H9 (cell line): ENCODE measurements around the gene NCOR1. TPM values are rescaled to one million over a fixed set of nuclear protein-coding genes. Genes with fewer than 3 reads are reported as not detected.
"Not testable (repeated sequence)": the region's sequence is repeated elsewhere in the genome, so short reads cannot be mapped to it uniquely, and the experiment has no call there.

Experiments used
- DNase-seq: peaks from one replicate; pipeline ENCODE4 v3.0.0-alpha.2; 2017
- H2AFZ ChIP-seq: one replicate; pipeline ENCODE4 v1.6.1; 2013; ENCODE audit warnings: mild to moderate bottlenecking, low read length, control low read depth, moderate library complexity
- H2AK5ac ChIP-seq: 2 replicates; pipeline ENCODE4 v1.6.1; 2013; ENCODE audit warnings: low read length, control low read depth, mixed read lengths; ENCODE audit not compliant: insufficient read length
- H2BK120ac ChIP-seq: one replicate; pipeline ENCODE4 v1.6.1; 2013; ENCODE audit warnings: low read depth, mild to moderate bottlenecking, low read length, control low read depth, inconsistent platforms; ENCODE audit not compliant: poor library complexity, severe bottlenecking
- H2BK12ac ChIP-seq: 2 replicates; pipeline ENCODE4 v1.6.1; 2013; ENCODE audit warnings: low read length, control low read depth, mixed read lengths, low read depth; ENCODE audit not compliant: insufficient read length
- H2BK15ac ChIP-seq: 2 replicates; pipeline ENCODE4 v1.6.1; 2013; ENCODE audit warnings: low read depth, low read length, control low read depth
- H2BK20ac ChIP-seq: one replicate; pipeline ENCODE4 v1.6.1; 2013; ENCODE audit warnings: low read depth, mild to moderate bottlenecking, low read length, control low read depth, inconsistent platforms; ENCODE audit not compliant: poor library complexity, severe bottlenecking
- H2BK5ac ChIP-seq: 2 replicates; pipeline ENCODE4 v1.6.1; 2013; ENCODE audit warnings: low read length, control low read depth, mixed read lengths; ENCODE audit not compliant: insufficient read length
- H3K14ac ChIP-seq: 2 replicates; pipeline ENCODE4 v1.6.1; 2013; ENCODE audit warnings: low read length, control low read depth; ENCODE audit not compliant: insufficient read depth
- H3K18ac ChIP-seq: 2 replicates; pipeline ENCODE4 v1.6.1; 2013; ENCODE audit warnings: low read depth, mild to moderate bottlenecking, mixed read lengths, low read length, control low read depth; ENCODE audit not compliant: insufficient read length
- H3K23ac ChIP-seq: 2 replicates; pipeline ENCODE4 v1.6.1; 2013; ENCODE audit warnings: low read length, control low read depth, mixed read lengths, low read depth; ENCODE audit not compliant: insufficient read length
- H3K23me2 ChIP-seq: 2 replicates; pipeline ENCODE4 v1.6.1; 2013; ENCODE audit warnings: low read depth, mild to moderate bottlenecking, mixed read lengths, low read length, control low read depth; ENCODE audit not compliant: insufficient read length, poor library complexity, severe bottlenecking
- H3K27ac ChIP-seq: 2 replicates; pipeline ENCODE4 v1.5.1; 2013; ENCODE audit warnings: low read length, control low read depth, mixed read lengths, low read depth; ENCODE audit not compliant: insufficient read length
- H3K27me3 ChIP-seq: 2 replicates; pipeline ENCODE4 v1.6.1; 2013; ENCODE audit warnings: low read length, control low read depth, inconsistent platforms; ENCODE audit not compliant: insufficient read depth
- H3K4ac ChIP-seq: 2 replicates; pipeline ENCODE4 v1.6.1; 2013; ENCODE audit warnings: low read depth, mild to moderate bottlenecking, control low read depth, inconsistent platforms, low read length, moderate library complexity
- H3K4me1 ChIP-seq: 2 replicates; pipeline ENCODE4 v1.6.1; 2013; ENCODE audit warnings: low read length, control low read depth, inconsistent platforms; ENCODE audit not compliant: insufficient read depth
- H3K4me2 ChIP-seq: 2 replicates; pipeline ENCODE4 v1.6.1; 2013; ENCODE audit warnings: low read length, control low read depth, mixed read lengths; ENCODE audit not compliant: insufficient read length, insufficient read depth
- H3K56ac ChIP-seq: 2 replicates; pipeline ENCODE4 v1.6.1; 2013; ENCODE audit warnings: low read depth, mild to moderate bottlenecking, mixed read lengths, low read length, control low read depth; ENCODE audit not compliant: insufficient read length
- H3K79me1 ChIP-seq: 2 replicates; pipeline ENCODE4 v1.6.1; 2013; ENCODE audit warnings: low read depth, mild to moderate bottlenecking, moderate library complexity, low read length, control low read depth, inconsistent platforms; ENCODE audit not compliant: insufficient read depth, poor library complexity, severe bottlenecking
- H3K79me2 ChIP-seq: 2 replicates; pipeline ENCODE4 v1.6.1; 2013; ENCODE audit warnings: low read length, control low read depth, inconsistent platforms; ENCODE audit not compliant: insufficient read depth
- H3K9ac ChIP-seq: 2 replicates; pipeline ENCODE4 v1.6.1; 2013; ENCODE audit warnings: low read length, control low read depth, mixed read lengths; ENCODE audit not compliant: insufficient read length; ENCODE audit errors: extremely low read depth
- H3K9me3 ChIP-seq: one replicate; pipeline ENCODE4 v1.6.1; 2013; ENCODE audit warnings: low read depth, low read length, inconsistent platforms; ENCODE audit not compliant: control insufficient read depth
- H3T11ph ChIP-seq: one replicate; pipeline ENCODE4 v1.6.1; 2013; ENCODE audit warnings: mild to moderate bottlenecking, low read length, control low read depth, inconsistent platforms
- H4K20me1 ChIP-seq: one replicate; pipeline ENCODE4 v1.6.1; 2013; ENCODE audit not compliant: control insufficient read depth, insufficient read length, insufficient read depth
- H4K5ac ChIP-seq: 2 replicates; pipeline ENCODE4 v1.6.1; 2013; ENCODE audit warnings: low read depth, mild to moderate bottlenecking, mixed read lengths, low read length, control low read depth; ENCODE audit not compliant: insufficient read length
- H4K8ac ChIP-seq: replicated peaks from 2 replicates; pipeline ENCODE4 v1.6.1; 2013; ENCODE audit warnings: low read length, control low read depth, mixed read lengths, low read depth; ENCODE audit not compliant: insufficient read length
- H4K91ac ChIP-seq: 2 replicates; pipeline ENCODE4 v1.6.1; 2013; ENCODE audit warnings: low read depth, mild to moderate bottlenecking, moderate library complexity, mixed read lengths, low read length, control low read depth; ENCODE audit not compliant: insufficient read length
- H3K27ac Mint-ChIP-seq, 3 experiments: 2 replicates in 2 of 3; 3 replicates in 1 of 3; pipeline ENCODE4 v1.8.0; 2020 to 2021; ENCODE audit warnings: mixed read lengths in 3 of 3, mild to moderate bottlenecking in 1 of 3, moderate library complexity in 1 of 3
- H3K27me3 Mint-ChIP-seq: 2 replicates; pipeline ENCODE4 v1.8.0; 2021; ENCODE audit warnings: low read depth, mild to moderate bottlenecking, moderate library complexity, mixed read lengths
- H3K36me3 Mint-ChIP-seq, 3 experiments: 2 replicates in 2 of 3; 3 replicates in 1 of 3; pipeline ENCODE4 v1.8.0; 2020 to 2021; ENCODE audit warnings: low read depth in 3 of 3, mixed read lengths in 3 of 3; ENCODE audit not compliant: insufficient read depth in 1 of 3
- H3K4me1 Mint-ChIP-seq, 2 experiments: 2 replicates each; pipeline ENCODE4 v1.8.0; 2020; ENCODE audit warnings: mixed read lengths in 2 of 2
- H3K4me3 Mint-ChIP-seq, 2 experiments: 2 replicates in 1 of 2; 3 replicates in 1 of 2; pipeline ENCODE4 v1.8.0; 2020 to 2021; ENCODE audit warnings: mild to moderate bottlenecking in 2 of 2, mixed read lengths in 2 of 2, moderate library complexity in 1 of 2
- H3K9me3 Mint-ChIP-seq, 2 experiments: 2 replicates in 1 of 2; 3 replicates in 1 of 2; pipeline ENCODE4 v1.8.0; 2020; ENCODE audit warnings: mild to moderate bottlenecking in 2 of 2, mixed read lengths in 2 of 2, moderate library complexity in 1 of 2
- CTCF ChIP-seq: fragments of 200-600 bp; sonication (generic); conservative IDR thresholded peaks from 3 replicates; pipeline ENCODE4 v1.8.0; 2021; ENCODE audit warnings: antibody characterized with exemption, mild to moderate bottlenecking
- WGBS: extraction: QIAGEN DNeasy Blood & Tissue Kit; methylation state at CpG from one replicate; pipeline ENCODE4 v1.1.7; 2013; ENCODE audit warnings: missing lambda C conversion rate, low lambda C conversion rate, mixed read lengths; ENCODE audit not compliant: insufficient read length; ENCODE audit errors: extremely low coverage; 5-methylcytosine and 5-hydroxymethylcytosine counted together
- total RNA-seq: library from RNA; stranded (reverse); gene quantifications from 2 replicates; pipeline ENCODE4 v1.2.1, GENCODE V29; 2021

NCOR1 gene
- total RNA-seq, 1 experiment from 2014 or later = 119 TPM

- Mint-ChIP-seq H3K4me1 (peaks cover 18 to 23% of the 10 kb centered on the region in 2 experiments), H3K27me3 (no peaks in the 10 kb centered on the region), H3K36me3 (peaks cover 0 to 4% (median 0%) of the 10 kb centered on the region in 3 experiments; a peak in 2 of 7 replicates), H3K9me3 (no peaks in the 10 kb centered on the region), H3K4me3 (peak within 1 kb of the TSS; percentile 95 to 98), H3K27ac (peak within 1 kb of the TSS; percentile 94 to 99 (median 98))
- peak within 1 kb of the TSS; percentile 88 for H3K4me2 ChIP-seq
- H3K27ac ChIP-seq = peak within 1 kb of the TSS; percentile 29
- peaks cover 6% of the 10 kb centered on the region for H3K23me2 ChIP-seq
- H3K18ac ChIP-seq = peak within 1 kb of the TSS; percentile 91
- H2BK20ac ChIP-seq = no peak within 1 kb of the TSS
- H3K9me3 ChIP-seq = no peaks in the 10 kb centered on the region
- no peaks in the 10 kb centered on the region for H3K27me3 ChIP-seq
- no peak within 1 kb of the TSS for H2AK5ac ChIP-seq
- no peak within 1 kb of the TSS for H2BK12ac ChIP-seq
- no peak within 1 kb of the TSS for H2BK120ac ChIP-seq
- H3K9ac ChIP-seq = peak within 1 kb of the TSS; percentile 91
- whole genome bisulfite sequencing = no CpG with 5 or more reads among the region's 29 CpGs
- no peak within 1 kb of the TSS for H3K23ac ChIP-seq
- H2BK5ac ChIP-seq = no peak within 1 kb of the TSS
- no peak within 1 kb of the TSS for H4K91ac ChIP-seq
- H3K56ac ChIP-seq = no peak within 1 kb of the TSS
- peak; percentile 95 for DNase-seq
- H2AFZ ChIP-seq = no peak within 1 kb of the TSS
- H3K79me2 ChIP-seq = peaks cover 21% of the 10 kb centered on the region; the same call in 1 of the 2 replicates
- H3T11ph ChIP-seq = no peak within 1 kb of the TSS
- H4K20me1 ChIP-seq = no peaks in the 10 kb centered on the region
- H3K79me1 ChIP-seq = no peaks in the 10 kb centered on the region
- no peak within 1 kb of the TSS for H2BK15ac ChIP-seq
- H3K14ac ChIP-seq = peak within 1 kb of the TSS; percentile 92; the same call in 1 of the 2 replicates
- H4K8ac ChIP-seq = no peak within 1 kb of the TSS
- peak within 1 kb of the TSS; percentile 26 for H4K5ac ChIP-seq
- no peaks in the 10 kb centered on the region for H3K4me1 ChIP-seq
- H3K4ac ChIP-seq = no peak within 1 kb of the TSS
- no peak for TF ChIP-seq CTCF
Observed at GRCh38 chr17:16217002-16217635, 1.8 kb upstream of the NCOR1 start, which contains the start of gene PIGL. Gene PIGL, plus strand, starts transcription at chr17:16217210. Its CDS starts 17 bp downstream, at chr17:16217227.

- H4K91ac ChIP-seq, H4K5ac ChIP-seq, H3K9me3 Mint-ChIP-seq, H3K56ac ChIP-seq, H3K9me3 ChIP-seq, H2BK15ac ChIP-seq, H4K20me1 ChIP-seq, H2BK5ac ChIP-seq, H3K4ac ChIP-seq, H3T11ph ChIP-seq, H2AK5ac ChIP-seq, H3K23me2 ChIP-seq, H2AFZ ChIP-seq, H3K23ac ChIP-seq, H3K36me3 Mint-ChIP-seq, DNase-seq, H2BK120ac ChIP-seq, H4K8ac ChIP-seq, H3K27me3 ChIP-seq, H3K4me1 ChIP-seq, H3K79me1 ChIP-seq, H2BK12ac ChIP-seq, H3K27me3 Mint-ChIP-seq, H3K9ac ChIP-seq, H2BK20ac ChIP-seq: not testable (repeated sequence)
- Histone ChIP-seq H3K79me2 (peaks cover 26% of the 10 kb centered on the region; the same call in 1 of the 2 replicates), H3K14ac (peak overlapping the region; percentile 92; the same call in 1 of the 2 replicates), H3K18ac (peak overlapping the region; percentile 58), H3K27ac (peak overlapping the region; percentile 29), H3K4me2 (peak overlapping the region; percentile 88)
- Mint-ChIP-seq H3K4me1 (peaks cover 18 to 23% of the 10 kb centered on the region in 2 experiments), H3K4me3 (peak overlapping the region; percentile 95 to 98), H3K27ac (peak overlapping the region; percentile 94 to 99 (median 98))
- WGBS = no CpG with 5 or more reads among the region's 38 CpGs
Observed at GRCh38 chr17:16216341-16217001, 1.1 kb upstream of the NCOR1 start.
